ENCODE results near the gene IRX3. TPM values are rescaled to one million over a fixed set of nuclear protein-coding genes. Genes with fewer than 3 reads are reported as not detected.

Gene IRX3
- total and polyA plus RNA-seq, 2 experiments from 2014 or later, result 0.90 to 1.6 TPM

GRCh38 chr16:54239456-54239855 lies 47.1 kb downstream of the IRX3 start (continued):
- TF ChIP-seq REST (IDR thresholded peaks at IDR 0.05; ENCODE audit: unreplicated experiment) (no peak), JUNB (IDR thresholded peaks at IDR 0.05; ENCODE audit: unreplicated experiment) (no peak), ZNF331 (CRISPR knock-in tag; IDR thresholded peaks at IDR 0.05; ENCODE audit: low read depth) (no peak), CREB1 (CRISPR knock-in tag; IDR thresholded peaks at IDR 0.05; ENCODE audit: low read depth) (no peak), NANOG (IDR thresholded peaks at IDR 0.05; ENCODE audit: borderline replicate concordance) (no peak), EZH2phosphoT487 (IDR thresholded peaks at IDR 0.05; ENCODE audit: unreplicated experiment) (no peak), ZNF114 (CRISPR knock-in tag; IDR thresholded peaks at IDR 0.05) (no peak)

GRCh38 chr16:54236773-54237172 lies 49.8 kb downstream of the IRX3 start:
- Histone ChIP-seq H3K27me3 (ENCODE audit: insufficient read depth) (no peaks in the 10 kb centered on the region), H3K4me3 (no peak overlapping the region), H3K79me2 (replicated peaks; ENCODE audit: insufficient read depth) (no peaks in the 10 kb centered on the region), H3K27ac (ENCODE audit: low read depth) (no peak overlapping the region), H3K36me3 (ENCODE audit: insufficient read depth) (no peaks in the 10 kb centered on the region), H4K20me1 (replicated peaks; ENCODE audit: insufficient read depth) (no peaks in the 10 kb centered on the region), H3K4me2 (no peak overlapping the region), H3K9me2 (ENCODE audit: insufficient read depth) (no peaks in the 10 kb centered on the region), H3K4me1 (ENCODE audit: insufficient read depth) (no peaks in the 10 kb centered on the region), H3F3A (replicated peaks; ENCODE audit: low read depth) (no peaks in the 10 kb centered on the region), H2AFZ (no peak overlapping the region)
- Mint-ChIP-seq H3K27me3 (ENCODE audit: insufficient read depth, low read depth, poor library complexity) (no peaks in the 10 kb centered on the region), H3K36me3 (ENCODE audit: low read depth) (no peaks in the 10 kb centered on the region), H3K9me3 (no peaks in the 10 kb centered on the region), H3K27ac (no peak overlapping the region), H3K4me3 (no peak overlapping the region), H3K4me1 (peaks cover 3% of the 10 kb centered on the region; the same call in 2 of the 3 replicates)
- DNase-seq (ENCODE audit: low spot score) (no peak), ATAC-seq (no peak)
- no peak for TF ChIP-seq NANOG (IDR thresholded peaks at IDR 0.05; ENCODE audit: borderline replicate concordance)
- no peak for TF ChIP-seq CREB1 (CRISPR knock-in tag; IDR thresholded peaks at IDR 0.05; ENCODE audit: low read depth)
- no peak for TF ChIP-seq REST (IDR thresholded peaks at IDR 0.05; ENCODE audit: unreplicated experiment)
- TF ChIP-seq EZH2phosphoT487 (IDR thresholded peaks at IDR 0.05; ENCODE audit: unreplicated experiment), result no peak
- TF ChIP-seq POLR2AphosphoS5 (IDR thresholded peaks at IDR 0.05; ENCODE audit: low read depth), result no peak
- no peak for TF ChIP-seq ZNF114 (CRISPR knock-in tag; IDR thresholded peaks at IDR 0.05)
- TF ChIP-seq ETS1 (IDR thresholded peaks at IDR 0.05), result no peak
- no peak for TF ChIP-seq CTCF (conservative IDR thresholded peaks at IDR 0.05; ENCODE audit: low read depth in 2 of 2)
- TF ChIP-seq ZNF331 (CRISPR knock-in tag; IDR thresholded peaks at IDR 0.05; ENCODE audit: low read depth), result no peak

All from GM23338 (cell line).